ENCODE results near the gene REPS2.
"Not testable (repeated sequence)": the region's sequence is repeated elsewhere in the genome, so short reads cannot be mapped to it uniquely, and the experiment has no call there.

REPS2 gene

DNA sequence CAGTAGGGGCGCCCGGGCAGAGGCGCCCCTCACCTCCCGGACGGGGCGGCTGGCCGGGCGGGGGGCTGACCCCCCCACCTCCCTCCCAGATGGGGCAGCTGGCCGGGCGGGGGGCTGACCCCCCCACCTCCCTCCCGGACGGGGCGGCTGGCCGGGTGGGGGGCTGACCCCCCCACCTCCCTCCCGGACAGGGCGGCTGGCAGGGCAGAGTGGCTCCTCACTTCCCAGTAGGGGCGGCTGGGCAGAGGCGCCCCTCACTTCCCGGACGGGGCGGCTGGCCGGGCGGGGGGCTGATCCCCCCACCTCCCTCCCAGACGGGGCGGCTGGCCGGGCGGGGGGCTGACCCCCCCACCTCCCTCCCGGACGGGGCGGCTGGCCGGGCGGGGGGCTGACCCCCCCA is 18.5 kb downstream of the REPS2 start:
- DNase-seq: not testable (repeated sequence)

- no peak for DNase-seq
Measured at GRCh38 chrX:16966752-16967448, 20.4 kb downstream of the REPS2 start.

- not testable (repeated sequence) for DNase-seq
Measured at GRCh38 chrX:16968753-16969152, 22.3 kb downstream of the REPS2 start.

GRCh38 chrX:16970977-16971376 is 24.5 kb downstream of the REPS2 start:
- no peak for DNase-seq

- peak in 1 of 2 experiments; percentile 10 for DNase-seq
Measured at GRCh38 chrX:16971694-16972093, 25.2 kb downstream of the REPS2 start.

- peak; percentile 71 to 77 for DNase-seq
Measured at GRCh38 chrX:16975233-16975632, 28.8 kb downstream of the REPS2 start.

DNA sequence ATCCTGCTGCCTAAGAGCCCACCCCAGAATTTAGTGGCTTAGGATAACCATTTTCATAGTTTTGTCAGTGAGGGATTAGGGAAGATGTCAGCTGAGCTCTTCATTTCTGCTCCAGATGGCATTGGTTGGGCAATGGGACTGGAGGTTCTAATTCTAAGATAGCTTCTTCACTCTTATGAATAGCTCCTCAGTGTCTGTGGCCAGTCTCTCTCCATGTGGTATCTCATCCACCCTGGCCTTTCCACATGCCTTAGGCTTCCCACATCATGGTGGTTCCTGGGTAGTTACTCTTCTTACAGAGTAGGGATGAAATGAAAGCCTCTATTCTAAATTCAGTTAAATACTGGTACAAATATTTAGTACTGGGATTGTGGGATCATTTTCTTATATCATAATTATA is 31.3 kb downstream of the REPS2 start:
- DNase-seq: no peak

DNA sequence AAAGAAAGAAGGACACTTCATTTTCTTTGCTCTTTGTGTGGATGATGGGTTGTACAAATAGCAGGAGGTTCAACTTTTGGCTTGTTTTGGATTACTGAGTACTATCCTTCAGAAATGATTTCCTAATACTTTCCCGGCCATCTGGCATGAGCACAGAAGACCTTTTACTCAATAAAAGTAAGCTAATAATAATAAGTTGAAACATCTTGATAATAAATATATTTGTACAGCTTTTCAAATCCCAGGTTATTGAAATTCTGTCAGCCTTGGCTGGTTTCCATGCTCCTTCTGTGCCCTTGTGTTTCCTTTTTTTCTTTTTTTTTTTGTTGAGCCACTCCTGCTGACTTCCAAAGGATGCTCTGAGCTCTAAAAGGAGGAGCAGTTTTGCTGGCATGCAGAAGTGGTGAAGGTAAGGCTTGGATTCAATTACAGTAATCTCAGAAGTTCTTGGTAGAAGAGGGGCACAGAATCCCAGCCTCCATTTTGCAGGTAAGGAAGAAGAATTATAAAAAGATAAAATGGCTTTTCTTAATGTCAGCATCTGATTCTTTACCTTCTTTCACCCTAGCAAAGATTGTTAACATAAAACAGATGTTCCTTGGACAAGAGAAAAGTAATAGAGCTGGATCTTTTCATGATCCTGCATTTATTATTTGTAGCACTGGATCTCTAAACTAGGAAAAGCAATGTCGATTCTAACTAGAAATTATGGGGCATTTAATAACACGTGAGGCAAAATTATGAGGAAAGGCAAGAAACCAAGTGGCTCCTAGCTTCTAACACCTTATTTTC is 31.9 kb downstream of the REPS2 start:
- no peak for DNase-seq

GRCh38 chrX:16979226-16979625 is 32.8 kb downstream of the REPS2 start:
- no peak for DNase-seq

- DNase-seq: no peak
Measured at GRCh38 chrX:16981209-16981608, 34.8 kb downstream of the REPS2 start.

DNA sequence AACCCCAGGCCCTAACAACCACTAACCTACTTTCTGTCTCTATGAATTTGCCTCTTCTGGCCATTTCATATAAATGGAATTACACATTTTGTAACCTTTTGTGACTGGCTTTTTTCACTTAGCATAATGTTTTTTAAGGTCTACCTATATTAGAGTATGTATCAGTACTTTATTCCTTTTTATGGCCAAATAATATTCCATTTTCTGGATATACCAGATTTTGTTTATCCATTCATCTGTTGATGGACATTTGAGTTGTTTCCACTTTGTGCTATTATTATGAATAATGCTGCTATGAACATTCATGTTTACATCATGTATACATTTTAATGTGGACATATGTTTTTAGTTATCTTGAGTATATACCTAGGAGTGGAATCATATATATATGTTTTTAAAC is 35.5 kb downstream of the REPS2 start:
- DNase-seq: no peak

DNA sequence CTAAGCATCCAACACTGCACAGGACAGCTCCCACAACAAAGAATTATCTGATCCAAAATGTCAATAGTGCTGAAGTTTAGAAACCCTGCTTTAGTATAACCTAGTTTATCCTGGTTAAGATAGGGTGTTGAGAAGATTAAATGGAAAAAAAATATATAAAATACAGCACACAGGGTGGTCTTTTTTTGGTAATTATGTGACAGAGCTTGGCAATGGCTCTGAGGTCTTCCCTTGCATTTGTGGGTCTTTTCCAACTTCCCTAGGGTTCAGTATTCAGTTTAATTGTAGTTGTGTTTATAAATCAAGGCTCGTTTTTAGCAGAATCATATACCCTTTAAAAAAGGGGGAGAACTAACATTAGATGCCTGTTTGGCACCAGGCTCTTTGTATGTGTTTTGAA is 36.6 kb downstream of the REPS2 start:
- no peak for DNase-seq

GRCh38 chrX:16985286-16985685 is 38.8 kb downstream of the REPS2 start:
- no peak for DNase-seq

DNA sequence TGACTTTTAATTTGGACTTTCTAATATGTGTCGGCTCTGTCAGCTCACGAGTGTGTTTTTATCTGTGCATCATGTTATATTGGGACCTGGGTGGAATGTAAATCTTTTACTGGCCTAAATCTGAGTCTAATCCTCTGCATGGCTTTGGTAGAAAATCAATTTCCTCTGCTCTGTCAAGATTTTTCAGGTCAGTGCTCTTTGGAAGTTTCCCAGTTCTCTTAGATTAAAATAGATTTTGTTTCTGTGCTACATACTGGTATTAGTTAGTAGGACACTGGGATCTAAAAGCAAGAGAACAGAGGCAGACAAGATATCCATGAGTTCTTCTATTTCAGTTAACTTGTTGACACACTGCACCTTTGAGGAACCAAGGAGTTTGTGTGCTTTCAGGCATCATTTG is 39.7 kb downstream of the REPS2 start:
- DNase-seq: no peak

DNA sequence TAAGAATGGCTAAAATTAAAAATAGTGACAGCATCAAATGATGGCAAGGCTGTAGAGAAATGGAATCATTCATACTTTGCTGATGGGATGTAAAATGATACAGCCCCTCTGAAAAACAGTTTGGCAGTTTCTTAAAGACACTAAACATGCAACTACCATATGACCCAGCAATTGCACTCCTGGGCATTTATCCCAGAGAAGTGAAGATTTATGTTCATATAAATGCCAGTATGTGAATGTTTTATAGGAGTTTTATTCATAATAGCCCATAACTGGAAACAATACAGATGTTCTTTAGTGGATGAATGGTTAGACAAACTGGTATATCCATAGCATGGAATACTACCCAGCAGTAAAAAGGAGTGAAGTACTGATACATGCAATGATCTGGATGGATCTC is 43.3 kb downstream of the REPS2 start:
- DNase-seq: no peak

- DNase-seq: no peak
Measured at GRCh38 chrX:16990839-16991238, 44.4 kb downstream of the REPS2 start.

- DNase-seq: no peak
Measured at GRCh38 chrX:16992445-16992844, 46.0 kb downstream of the REPS2 start.

DNA sequence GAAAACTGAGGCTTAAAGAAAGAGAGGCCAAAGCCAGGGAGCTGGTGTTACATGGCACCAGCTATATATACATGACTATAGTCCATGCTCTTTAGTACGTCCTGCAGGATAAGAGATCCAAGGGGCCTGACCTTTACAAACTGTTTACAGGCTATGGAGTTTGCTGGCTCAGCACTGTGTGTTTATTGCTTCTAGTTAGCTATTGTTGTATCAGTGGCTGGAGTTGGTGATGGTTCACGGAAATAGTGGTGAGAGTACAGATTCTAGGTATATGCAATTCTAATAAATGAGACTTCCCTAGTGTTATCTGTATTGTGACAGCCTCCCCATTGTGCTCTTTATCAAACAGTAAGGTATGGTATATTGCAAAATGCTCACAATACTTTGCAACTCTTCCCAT is 46.5 kb downstream of the REPS2 start:
- DNase-seq: no peak

DNA sequence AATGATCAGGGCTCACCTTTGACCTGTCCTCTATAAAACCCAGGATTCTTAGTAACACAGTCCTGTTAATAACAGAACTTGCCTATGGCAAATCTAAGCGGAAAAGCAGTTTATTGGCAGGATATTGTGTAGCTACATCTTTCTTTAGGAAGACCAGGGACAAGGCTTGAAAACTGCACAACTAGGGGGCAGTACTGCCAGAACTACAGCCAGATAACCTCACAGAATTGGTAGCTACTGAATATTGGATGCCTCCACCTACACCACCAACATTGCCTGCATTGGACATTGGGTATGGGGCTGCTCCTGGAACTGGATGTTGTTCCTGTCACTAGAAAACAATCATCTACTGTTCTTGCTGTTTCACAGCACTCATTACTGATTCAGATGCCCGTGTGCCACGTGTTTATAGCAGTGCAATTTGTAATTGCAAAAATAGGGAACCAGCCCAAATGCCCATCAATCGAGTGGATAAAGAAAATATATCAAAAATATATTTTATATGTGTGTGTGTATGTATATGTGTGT is 47.4 kb downstream of the REPS2 start:
- no peak for DNase-seq

DNA sequence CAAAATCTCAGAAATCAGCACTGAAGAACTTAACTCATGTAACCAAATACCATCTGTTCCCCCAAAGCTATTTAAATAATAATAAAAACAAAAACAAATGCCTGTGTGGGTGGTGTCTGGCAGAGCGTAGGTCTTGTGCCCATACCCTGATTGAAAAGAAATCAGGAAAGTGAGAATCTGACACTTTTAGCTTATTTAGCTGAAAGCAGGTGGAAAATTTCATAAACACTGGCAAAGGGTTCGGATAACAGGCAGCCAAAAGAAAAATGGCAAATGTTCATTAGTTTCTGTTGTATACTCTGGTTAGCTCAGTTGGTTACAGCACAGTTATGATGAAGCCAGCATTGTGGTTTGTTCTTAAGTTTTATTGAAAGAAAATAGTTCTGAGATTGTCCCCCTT is 48.3 kb downstream of the REPS2 start:
- DNase-seq: no peak

- DNase-seq: no peak
Measured at GRCh38 chrX:16997313-16997712, 50.9 kb downstream of the REPS2 start.

GRCh38 chrX:16999275-16999674 is 52.8 kb downstream of the REPS2 start:
- DNase-seq: no peak

- no peak for DNase-seq
Measured at GRCh38 chrX:17000751-17001150, 54.3 kb downstream of the REPS2 start.

DNA sequence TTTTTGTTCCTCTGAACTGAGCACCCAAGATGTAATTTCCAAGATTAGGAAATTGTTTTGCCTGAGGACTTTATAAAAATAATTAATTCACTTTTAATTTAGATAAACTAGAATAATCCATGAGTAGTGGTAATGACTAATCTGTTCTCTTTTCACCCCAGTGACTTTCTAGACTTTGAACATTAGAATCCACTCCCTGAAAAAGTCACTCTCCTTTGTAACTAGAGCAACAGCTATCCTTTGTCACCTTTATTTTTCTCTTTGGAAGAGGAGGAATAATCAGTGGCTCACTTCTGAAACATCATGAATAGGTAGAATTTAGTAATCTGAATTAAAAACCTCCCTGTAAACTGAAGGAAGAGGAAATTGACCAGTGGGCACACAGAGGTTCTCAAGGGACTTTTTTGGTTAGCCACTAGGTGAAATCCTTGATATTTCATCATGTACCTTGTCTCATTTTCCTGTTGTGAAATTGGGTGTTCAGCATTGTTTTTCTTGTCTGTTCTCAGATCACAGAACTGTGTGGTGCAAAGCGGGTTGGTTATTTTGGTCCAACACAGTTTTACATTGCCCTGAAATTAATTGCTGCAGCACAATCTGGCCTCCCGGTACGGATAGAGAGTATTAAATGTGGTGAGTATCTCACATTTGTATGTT is 59.4 kb downstream of the REPS2 start:
- DNase-seq: no peak
